GM12872 (cell line): ENCODE data around the gene CYP17A1.

ENCODE experiments used
- TF ChIP-seq, protein P1 (sequence below): IDR thresholded peaks from 3 replicates; pipeline ENCODE4 v1.5.1; 2011; ENCODE audit warnings: low read depth, mild to moderate bottlenecking, low read length, moderate library complexity; ENCODE audit not compliant: insufficient read depth

The CYP17A1 gene

GRCh38 chr10:102802920-102803534 is 34.2 kb downstream of the CYP17A1 start:
- TF ChIP-seq, protein P1, sequence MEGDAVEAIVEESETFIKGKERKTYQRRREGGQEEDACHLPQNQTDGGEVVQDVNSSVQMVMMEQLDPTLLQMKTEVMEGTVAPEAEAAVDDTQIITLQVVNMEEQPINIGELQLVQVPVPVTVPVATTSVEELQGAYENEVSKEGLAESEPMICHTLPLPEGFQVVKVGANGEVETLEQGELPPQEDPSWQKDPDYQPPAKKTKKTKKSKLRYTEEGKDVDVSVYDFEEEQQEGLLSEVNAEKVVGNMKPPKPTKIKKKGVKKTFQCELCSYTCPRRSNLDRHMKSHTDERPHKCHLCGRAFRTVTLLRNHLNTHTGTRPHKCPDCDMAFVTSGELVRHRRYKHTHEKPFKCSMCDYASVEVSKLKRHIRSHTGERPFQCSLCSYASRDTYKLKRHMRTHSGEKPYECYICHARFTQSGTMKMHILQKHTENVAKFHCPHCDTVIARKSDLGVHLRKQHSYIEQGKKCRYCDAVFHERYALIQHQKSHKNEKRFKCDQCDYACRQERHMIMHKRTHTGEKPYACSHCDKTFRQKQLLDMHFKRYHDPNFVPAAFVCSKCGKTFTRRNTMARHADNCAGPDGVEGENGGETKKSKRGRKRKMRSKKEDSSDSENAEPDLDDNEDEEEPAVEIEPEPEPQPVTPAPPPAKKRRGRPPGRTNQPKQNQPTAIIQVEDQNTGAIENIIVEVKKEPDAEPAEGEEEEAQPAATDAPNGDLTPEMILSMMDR = no peak

GRCh38 chr10:102801978-102802377 is 35.2 kb downstream of the CYP17A1 start:
- TF ChIP-seq, protein P1 = no peak

GRCh38 chr10:102801496-102801895 is 35.7 kb downstream of the CYP17A1 start:
- TF ChIP-seq, protein P1 = no peak

- TF ChIP-seq, protein P1 = no peak
Observed at GRCh38 chr10:102800611-102801335, 36.4 kb downstream of the CYP17A1 start.

DNA sequence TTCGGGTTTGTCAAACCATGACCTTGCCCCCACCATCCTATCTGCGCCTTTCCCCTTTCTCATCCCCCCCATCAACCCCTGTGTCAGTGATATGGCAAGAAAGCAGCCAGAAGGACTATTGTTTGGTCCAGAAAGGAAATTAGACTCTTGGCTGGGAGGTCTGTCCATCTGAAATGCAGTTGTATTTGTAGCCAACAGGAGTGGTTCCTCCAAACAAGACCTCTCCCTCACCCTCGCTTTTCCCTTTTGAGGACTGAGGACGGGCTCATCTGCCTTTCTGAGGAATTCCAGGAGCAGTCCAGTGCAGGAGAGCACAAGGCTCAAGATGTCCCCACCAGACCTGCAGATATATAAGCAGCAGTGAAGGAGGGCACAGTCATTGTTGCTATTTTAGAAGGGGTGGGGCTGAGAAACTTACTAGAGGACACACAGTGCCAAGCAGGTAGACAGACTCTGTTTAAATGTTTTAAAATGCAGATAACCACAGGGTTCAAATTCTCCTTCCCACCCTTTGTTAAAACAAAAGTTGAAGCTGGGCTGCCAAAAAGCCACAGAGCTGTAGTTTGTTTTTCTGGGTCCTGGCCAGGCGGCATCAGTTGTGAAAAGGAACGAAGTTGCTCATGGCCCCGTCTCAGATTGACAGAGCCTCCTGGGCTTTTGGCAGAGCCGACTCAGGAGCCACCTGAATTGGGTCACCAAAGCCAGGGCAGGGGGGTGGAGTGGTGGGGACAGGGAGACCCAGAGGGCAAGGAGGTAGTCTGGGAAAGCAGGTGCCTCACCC is 37.3 kb downstream of the CYP17A1 start:
- TF ChIP-seq, protein P1 = no peak

DNA sequence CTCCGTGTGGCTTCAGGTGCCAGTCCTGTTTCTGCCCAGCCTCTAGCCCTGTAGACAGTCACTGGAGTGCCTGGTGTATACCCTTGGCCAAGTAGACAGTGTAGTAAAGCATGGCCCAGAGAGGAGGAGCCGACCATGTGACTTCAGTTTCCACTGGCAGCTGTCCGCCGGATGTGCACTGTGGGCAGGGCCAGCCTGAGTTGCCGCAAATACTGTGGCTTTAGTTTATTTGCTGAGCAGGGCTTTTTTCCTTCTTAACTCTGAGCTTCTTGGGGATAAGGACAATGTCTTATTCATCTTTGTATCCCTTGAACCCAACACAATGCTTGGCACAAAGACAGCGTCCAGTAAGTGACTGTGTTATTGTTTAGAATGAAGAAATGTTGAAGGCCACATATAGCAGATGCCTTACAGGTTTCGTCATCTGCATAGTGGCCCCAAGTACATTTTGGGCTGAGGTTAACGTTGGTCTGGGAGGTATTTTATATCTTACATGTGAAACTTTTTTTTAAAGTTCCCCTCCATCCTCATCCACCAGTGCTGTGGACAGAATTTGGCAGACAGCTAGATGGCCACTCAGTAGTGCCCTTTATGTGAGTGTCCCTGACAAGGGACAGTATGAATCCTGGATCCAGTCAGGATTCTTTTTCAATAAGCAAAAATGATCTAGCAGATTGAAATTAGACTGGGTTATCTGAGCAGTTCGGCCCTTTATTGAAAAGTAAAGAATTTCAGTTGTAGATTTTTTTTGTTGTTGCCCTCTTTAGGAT is 40.6 kb downstream of the CYP17A1 start:
- TF ChIP-seq, protein P1 = no peak
